ENCODE results near the gene PRKCQ.

- TF ChIP-seq YY1 (IDR thresholded peaks at IDR 0.05; ENCODE audit: insufficient read depth, insufficient replicate concordance, low read depth, low read length) (no peak), ZBTB8A (CRISPR knock-in tag; IDR thresholded peaks at IDR 0.05; ENCODE audit: borderline replicate concordance, low read depth) (no peak), TARDBP (CRISPR knock-in tag; IDR thresholded peaks at IDR 0.05) (no peak), SAP130 (CRISPR knock-in tag; IDR thresholded peaks at IDR 0.05; ENCODE audit: low read depth) (no peak), RBFOX2 (IDR thresholded peaks at IDR 0.05; ENCODE audit: low read depth, low read length) (no peak), BORCS8-MEF2B (CRISPR knock-in tag; IDR thresholded peaks at IDR 0.05) (no peak), RXRA (CRISPR knock-in tag; IDR thresholded peaks at IDR 0.05) (no peak)
- TF ChIP-seq, protein P1, sequence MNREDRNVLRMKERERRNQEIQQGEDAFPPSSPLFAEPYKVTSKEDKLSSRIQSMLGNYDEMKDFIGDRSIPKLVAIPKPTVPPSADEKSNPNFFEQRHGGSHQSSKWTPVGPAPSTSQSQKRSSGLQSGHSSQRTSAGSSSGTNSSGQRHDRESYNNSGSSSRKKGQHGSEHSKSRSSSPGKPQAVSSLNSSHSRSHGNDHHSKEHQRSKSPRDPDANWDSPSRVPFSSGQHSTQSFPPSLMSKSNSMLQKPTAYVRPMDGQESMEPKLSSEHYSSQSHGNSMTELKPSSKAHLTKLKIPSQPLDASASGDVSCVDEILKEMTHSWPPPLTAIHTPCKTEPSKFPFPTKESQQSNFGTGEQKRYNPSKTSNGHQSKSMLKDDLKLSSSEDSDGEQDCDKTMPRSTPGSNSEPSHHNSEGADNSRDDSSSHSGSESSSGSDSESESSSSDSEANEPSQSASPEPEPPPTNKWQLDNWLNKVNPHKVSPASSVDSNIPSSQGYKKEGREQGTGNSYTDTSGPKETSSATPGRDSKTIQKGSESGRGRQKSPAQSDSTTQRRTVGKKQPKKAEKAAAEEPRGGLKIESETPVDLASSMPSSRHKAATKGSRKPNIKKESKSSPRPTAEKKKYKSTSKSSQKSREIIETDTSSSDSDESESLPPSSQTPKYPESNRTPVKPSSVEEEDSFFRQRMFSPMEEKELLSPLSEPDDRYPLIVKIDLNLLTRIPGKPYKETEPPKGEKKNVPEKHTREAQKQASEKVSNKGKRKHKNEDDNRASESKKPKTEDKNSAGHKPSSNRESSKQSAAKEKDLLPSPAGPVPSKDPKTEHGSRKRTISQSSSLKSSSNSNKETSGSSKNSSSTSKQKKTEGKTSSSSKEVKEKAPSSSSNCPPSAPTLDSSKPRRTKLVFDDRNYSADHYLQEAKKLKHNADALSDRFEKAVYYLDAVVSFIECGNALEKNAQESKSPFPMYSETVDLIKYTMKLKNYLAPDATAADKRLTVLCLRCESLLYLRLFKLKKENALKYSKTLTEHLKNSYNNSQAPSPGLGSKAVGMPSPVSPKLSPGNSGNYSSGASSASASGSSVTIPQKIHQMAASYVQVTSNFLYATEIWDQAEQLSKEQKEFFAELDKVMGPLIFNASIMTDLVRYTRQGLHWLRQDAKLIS (CRISPR knock-in tag; IDR thresholded peaks at IDR 0.05), result no peak
- TF ChIP-seq, protein P2, sequence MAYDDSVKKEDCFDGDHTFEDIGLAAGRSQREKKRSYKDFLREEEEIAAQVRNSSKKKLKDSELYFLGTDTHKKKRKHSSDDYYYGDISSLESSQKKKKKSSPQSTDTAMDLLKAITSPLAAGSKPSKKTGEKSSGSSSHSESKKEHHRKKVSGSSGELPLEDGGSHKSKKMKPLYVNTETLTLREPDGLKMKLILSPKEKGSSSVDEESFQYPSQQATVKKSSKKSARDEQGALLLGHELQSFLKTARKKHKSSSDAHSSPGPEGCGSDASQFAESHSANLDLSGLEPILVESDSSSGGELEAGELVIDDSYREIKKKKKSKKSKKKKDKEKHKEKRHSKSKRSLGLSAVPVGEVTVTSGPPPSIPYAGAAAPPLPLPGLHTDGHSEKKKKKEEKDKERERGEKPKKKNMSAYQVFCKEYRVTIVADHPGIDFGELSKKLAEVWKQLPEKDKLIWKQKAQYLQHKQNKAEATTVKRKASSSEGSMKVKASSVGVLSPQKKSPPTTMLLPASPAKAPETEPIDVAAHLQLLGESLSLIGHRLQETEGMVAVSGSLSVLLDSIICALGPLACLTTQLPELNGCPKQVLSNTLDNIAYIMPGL (CRISPR knock-in tag; IDR thresholded peaks at IDR 0.05; ENCODE audit: borderline replicate concordance in 1 of 2, low read depth in 1 of 2), result no peak
- TF ChIP-seq, protein P3, sequence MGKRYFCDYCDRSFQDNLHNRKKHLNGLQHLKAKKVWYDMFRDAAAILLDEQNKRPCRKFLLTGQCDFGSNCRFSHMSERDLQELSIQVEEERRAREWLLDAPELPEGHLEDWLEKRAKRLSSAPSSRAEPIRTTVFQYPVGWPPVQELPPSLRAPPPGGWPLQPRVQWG (CRISPR knock-in tag; IDR thresholded peaks at IDR 0.05; ENCODE audit: borderline replicate concordance, low read depth), result no peak
These were observed 200.9 kb downstream of the PRKCQ start for GRCh38 chr10:6379015-6379776.

All from HepG2 (cell line).